Putamen (tissue), 1 donor: ENCODE results near the gene HOXC12.
A peak's percentile ranks its signal among the peaks of the same experiment; 100 is the strongest.

Experiments
- DNase-seq: peaks from one replicate; pipeline ENCODE4 v3.0.0-alpha.2; 2016; ENCODE audit warnings: low spot score

Gene HOXC12

GRCh38 chr12:53984901-53985691, 30.4 kb downstream of the HOXC12 start, which contains the start of gene HOXC10:
Gene HOXC10, plus strand, starts transcription at chr12:53985146. Its CDS starts 114 bp downstream, at chr12:53985260.
- peak; percentile 11 for DNase-seq

GRCh38 chr12:53985692-53985993, 30.9 kb downstream of the HOXC12 start:
- no peak for DNase-seq

DNA sequence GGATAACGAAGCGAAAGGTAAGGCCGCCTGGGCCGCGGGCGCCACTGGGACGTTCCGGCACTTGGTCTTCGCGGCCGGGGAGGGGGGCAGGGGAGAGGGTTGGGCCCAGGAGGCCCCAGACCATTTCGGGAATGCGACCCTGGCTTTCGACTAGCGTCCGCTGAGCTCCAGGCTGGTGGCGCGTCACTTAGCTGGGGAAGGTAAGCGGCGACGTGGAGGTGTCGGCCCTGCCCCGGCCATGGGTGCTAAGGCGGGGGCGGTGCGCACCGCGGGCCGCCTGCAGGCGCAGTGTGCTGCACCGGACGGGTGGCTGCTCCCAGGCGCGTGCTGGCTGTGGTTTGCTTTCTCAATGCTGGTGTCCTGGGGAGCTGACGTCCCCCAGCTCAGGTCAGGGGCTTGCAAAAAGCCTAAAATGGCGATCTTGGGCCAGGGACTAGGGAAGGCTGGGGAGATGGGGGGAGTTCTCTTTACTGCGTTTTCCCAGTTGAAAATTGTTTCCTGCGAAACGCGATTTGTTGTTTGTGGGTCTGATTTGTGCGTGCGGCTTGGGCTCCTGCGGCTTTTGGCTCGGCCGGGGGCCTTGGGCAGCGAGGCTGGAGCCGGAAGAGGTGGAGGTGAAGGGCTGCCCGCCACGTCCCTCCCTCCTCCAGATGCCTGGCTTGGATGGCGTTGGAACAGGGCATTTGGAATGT, 31.4 kb downstream of the HOXC12 start:
- no peak for DNase-seq

DNA sequence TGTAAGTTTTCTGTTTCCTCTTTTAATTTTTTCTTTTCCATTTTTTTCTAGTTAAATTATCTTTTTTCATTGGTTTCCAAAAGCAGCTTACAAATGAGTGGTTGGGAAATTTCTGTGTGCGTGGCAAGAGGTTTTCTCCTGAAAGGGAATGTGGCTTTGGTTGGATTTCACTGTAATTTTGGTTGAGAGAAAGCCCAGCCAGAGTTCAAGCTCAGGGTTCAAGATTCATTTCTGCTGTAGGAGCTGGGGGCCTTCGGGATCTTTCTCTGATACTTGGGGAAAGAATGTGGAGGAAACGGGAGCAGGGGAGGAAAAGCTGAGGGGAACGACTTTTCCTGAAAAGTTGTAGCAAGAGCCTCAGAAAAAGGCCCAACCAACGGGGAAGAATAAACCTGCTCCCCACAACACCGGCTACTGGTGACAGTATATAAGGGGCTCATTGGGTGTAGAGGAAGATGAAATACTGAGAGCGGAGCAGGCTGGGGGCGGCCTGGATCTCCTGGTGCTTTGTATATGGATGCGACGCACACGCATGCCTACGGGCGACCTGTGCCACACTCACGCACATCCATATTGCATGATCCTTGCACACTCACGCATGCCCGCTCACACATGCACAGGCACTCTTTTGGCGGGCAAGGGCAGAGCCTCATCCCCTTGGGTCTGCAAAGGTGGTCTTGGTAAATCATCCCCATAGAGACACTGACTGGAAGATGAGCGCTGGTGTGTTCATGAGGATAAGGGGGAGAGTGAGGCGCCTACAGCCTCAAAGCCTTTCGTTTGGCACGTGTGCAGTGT, 32.2 kb downstream of the HOXC12 start:
- no peak for DNase-seq

GRCh38 chr12:53987787-53988230, 33.1 kb downstream of the HOXC12 start:
- no peak for DNase-seq

- DNase-seq, result no peak
These were observed 34.0 kb downstream of the HOXC12 start for GRCh38 chr12:53988541-53989226.

DNA sequence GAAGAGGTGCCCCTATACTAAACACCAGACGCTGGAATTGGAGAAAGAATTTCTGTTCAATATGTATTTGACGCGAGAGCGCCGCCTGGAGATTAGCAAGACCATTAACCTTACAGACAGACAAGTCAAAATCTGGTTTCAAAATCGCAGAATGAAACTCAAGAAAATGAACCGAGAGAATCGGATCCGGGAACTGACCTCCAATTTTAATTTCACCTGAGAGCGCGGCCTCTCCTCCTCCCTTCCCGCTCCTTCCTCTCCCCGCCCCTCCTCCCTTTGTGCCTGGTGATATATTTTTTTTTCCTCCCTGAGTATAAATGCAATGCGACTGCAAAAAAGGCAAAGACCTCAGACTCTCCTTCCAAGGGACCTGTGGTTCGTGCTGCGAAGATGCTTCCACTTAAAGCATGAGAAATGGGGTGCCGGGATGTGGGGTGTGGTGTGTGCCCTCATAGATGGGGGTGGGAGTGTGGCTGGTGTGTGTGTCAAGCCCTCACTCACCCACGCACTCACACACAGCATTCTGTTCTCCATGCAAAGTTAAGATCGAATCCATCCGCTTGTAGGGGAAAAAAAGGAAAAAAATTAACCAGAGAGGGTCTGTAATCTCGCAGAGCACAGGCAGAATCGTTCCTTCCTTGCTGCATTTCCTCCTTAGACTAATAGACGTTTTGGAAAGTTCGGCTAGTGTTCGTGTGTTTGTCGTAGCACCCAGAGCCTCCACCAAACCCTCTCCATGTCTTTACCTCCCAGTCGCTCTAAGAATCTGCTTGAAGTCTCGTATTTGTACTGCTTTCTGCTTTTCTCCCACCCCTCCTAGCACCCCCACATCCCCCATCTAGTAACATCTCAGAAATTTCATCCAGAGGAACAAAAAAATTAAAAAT, 34.8 kb downstream of the HOXC12 start:
- DNase-seq, result peak; percentile 15

GRCh38 chr12:53990311-53991076, 35.8 kb downstream of the HOXC12 start:
- no peak for DNase-seq

- no peak for DNase-seq
These were observed 36.4 kb downstream of the HOXC12 start for GRCh38 chr12:53991077-53991460.

DNA sequence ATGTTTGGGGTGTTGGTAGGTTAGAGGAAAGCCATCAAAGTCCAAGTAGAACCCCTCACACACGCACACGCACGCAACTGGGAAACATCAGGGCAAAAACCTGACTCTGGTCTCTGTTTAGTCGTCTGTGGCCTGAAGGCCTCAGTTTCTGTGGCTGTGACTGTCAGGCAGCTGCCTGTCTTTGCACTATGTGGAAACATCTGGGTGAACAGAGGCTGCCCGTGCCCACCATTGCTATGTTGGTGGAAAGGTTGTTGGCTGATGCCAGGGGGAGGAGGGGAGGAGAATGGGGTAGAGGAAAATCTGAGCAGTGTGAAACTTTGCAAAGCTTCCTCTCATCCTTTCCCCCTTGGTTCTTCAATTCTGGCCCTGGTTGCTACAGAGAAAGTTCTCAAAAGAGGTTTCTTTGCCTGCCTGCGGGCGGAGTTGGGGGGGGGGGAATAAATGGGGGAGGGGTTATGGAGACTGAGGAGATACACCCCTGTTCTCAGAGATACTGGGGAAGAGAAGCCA, 37.7 kb downstream of the HOXC12 start:
- DNase-seq, result no peak

DNA sequence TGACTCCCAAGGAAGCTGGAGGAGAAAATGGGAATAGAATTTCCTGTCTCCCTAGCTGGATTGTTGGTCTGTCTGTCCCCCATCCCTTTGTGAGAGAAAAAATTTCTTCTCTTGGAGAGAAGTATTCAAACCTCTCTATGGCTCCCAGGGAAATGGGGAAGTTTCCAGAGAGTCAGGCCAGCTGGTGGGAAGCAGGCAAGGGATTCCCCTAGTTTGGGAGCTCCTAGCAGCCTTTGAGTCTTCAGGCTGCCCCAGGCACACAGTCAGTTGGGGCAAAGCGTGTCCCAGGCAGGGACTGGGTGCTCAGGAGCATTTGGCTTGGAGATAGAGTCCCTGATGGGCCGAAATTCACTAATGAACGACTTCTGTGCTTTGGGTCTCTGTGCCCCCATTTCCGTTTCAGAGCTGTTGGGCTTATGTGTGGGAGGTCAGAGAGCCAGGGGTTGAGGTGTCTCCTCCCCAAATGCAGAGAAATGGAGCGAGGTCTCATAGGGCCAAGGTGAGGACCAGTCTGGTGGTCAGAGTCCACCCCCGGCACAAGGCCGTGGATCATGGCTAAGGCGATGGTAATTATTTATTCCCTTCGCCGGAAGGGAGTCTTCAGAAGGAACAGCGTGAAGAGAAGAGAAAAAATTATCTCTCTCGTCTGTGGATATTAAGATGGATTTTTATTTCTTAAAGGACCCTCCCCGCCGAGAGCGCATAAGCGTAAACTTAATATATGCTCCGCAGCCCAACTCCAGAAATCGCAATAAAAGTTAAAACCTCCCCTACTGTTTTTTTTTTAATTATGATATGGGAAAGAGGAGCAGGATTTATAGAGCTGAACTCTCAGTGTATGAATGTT, 38.7 kb downstream of the HOXC12 start:
- DNase-seq, result no peak

DNA sequence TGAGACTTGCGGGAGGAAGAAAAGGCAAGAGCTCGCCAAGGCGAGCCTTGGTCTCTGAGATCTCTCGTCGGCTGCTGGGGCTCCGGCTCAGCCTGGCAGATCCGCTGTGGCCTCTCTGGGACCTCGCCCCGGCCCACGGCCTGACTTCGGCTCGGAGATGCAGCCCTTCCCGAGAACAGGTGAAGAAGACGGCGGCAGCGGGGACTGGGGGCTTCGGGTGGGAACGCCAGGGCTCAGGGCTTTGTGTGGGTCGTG, 39.2 kb downstream of the HOXC12 start:
- DNase-seq, result no peak

DNA sequence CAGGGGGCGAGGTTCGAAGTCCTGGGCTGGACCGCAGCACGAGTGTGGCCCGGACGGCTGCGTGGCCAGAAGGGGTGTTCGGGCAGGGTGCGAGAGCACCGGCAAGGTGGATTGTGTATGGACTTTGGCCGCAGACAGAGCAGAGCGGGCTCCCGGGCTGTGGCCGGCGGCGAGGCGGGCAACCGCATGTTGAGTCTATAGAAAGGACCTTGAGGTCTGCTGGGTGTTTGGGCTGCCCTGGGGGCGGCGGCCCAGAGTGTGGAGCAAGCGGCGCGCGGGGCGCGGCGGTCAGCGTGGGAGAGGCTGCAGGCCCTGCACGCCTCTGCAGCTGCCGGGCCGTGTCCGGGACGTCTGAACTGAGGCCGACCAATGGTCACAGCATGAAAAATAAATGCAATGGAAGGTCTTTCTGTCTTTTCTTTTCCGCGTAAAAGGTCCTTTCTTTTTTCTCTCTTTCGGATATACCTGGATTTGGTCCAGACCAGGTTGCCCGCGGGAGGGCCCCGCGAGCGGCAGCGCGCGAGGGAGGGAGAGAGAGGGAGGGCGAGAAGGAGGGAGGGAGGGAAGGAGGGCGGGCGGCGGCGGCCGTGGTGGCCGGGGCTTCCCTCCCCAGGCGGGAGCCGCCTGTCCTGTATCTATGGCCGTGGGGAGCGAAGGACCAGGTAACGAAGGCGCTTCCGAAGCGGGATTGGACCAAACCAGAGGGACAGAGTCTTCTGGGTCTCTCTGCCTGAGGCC, 39.7 kb downstream of the HOXC12 start:
- no peak for DNase-seq

GRCh38 chr12:53995002-53995377, 40.3 kb downstream of the HOXC12 start:
- DNase-seq, result no peak

GRCh38 chr12:53995378-53996239, 40.9 kb downstream of the HOXC12 start:
- DNase-seq, result no peak

DNA sequence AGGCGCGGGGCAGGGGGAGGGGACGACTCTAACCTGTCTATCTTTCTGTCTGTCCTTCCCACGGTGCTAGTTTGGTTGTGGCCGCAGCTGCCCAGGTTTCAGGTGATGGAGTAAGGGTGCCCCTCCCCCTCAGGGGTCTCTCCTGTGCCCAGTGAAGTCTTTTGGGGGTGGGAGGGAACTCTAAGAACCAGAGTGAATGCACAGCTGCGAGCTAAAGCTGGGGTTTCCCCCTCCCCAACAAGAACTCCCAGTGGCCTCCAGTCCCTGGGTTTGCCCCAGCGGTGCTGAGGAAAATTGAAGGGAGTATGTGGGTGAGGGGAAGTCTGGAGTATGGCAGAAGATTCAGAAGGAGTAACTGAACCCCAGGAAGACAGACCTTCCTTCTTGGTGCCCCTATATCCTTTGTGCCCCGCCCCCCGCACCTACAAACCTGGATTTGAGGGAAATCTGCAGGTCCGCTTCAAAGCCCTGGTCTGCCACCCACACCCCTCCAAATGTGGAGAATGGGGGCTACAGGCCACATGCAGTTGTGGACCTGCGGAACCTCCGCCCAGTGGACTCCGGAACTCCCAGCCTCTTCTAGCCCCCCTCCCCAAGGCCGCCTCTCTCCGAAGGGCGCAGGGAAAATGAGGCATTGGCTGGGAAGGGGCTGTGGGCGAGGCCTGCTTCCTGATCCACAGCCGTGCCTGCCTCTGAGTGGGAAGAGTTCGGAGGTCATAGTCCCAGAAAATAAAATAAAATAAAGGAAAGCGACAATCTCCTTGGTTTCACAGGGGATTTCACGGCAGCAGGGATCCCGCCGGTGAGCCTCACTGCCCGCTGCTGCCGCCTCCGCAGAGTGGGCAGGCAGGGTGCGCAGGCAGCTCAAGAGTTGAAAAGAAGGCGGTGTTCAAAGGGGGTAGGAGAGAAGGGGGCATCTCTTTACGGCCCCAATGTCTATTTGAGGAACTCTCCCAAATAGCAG, 41.8 kb downstream of the HOXC12 start:
- DNase-seq, result no peak
